Naive B cell (primary cell): ENCODE data around the gene STEAP2. TPM values are rescaled to one million over a fixed set of nuclear protein-coding genes. Genes with fewer than 3 reads are reported as not detected.

Experiments
- ATAC-seq, 2 donors: fragments of 150-1000 bp; cut with Tn5 transposase; 2 replicates each; pipeline ENCODE4 v1.10.0; 2021; ENCODE audit warnings: low read depth in 2 of 2, mild to moderate bottlenecking in 2 of 2, moderate library complexity in 2 of 2
- DNase-seq: peaks from one replicate; pipeline ENCODE4 v3.0.0; 2022
- H3K27ac Mint-ChIP-seq, 6 donors: one replicate each; pipeline ENCODE4 v1.8.0; 2020 to 2022; ENCODE audit warnings: mild to moderate bottlenecking in 6 of 6, mixed read lengths in 6 of 6, moderate library complexity in 5 of 6, inconsistent platforms in 2 of 6
- H3K27me3 Mint-ChIP-seq, 3 donors: one replicate each; pipeline ENCODE4 v1.8.0; 2021 to 2022; ENCODE audit warnings: mixed read lengths in 3 of 3, mild to moderate bottlenecking in 1 of 3
- H3K36me3 Mint-ChIP-seq, 2 donors: one replicate each; pipeline ENCODE4 v1.8.0; 2020 to 2022; ENCODE audit warnings: mixed read lengths in 2 of 2, inconsistent platforms in 1 of 2, mild to moderate bottlenecking in 1 of 2
- H3K4me1 Mint-ChIP-seq, 3 donors: one replicate each; pipeline ENCODE4 v1.8.0; 2020 to 2022; ENCODE audit warnings: mixed read lengths in 3 of 3, inconsistent platforms in 1 of 3, mild to moderate bottlenecking in 1 of 3, moderate library complexity in 1 of 3
- H3K4me3 Mint-ChIP-seq, 8 donors: one replicate each; pipeline ENCODE4 v1.8.0; 2020 to 2022; ENCODE audit warnings: mild to moderate bottlenecking in 8 of 8, mixed read lengths in 8 of 8, moderate library complexity in 8 of 8, inconsistent platforms in 2 of 8
- H3K9me3 Mint-ChIP-seq, 7 donors: one replicate each; pipeline ENCODE4 v1.8.0; 2020 to 2022; ENCODE audit warnings: mixed read lengths in 7 of 7, mild to moderate bottlenecking in 5 of 7, inconsistent platforms in 2 of 7, moderate library complexity in 1 of 7
- polyA plus RNA-seq, 6 donors: library from polyadenylated mRNA; unstranded; fragments of 300-500 nt; fragmentation: Illumina TruSeq; gene quantifications; one replicate each; pipeline ENCODE4 v1.2.3, GENCODE V29; 2021; ENCODE audit warnings: low read depth in 6 of 6

The STEAP2 gene
- polyA plus RNA-seq, 6 donors from 2014 or later = not detected

GRCh38 chr7:90270431-90271178 lies 59.1 kb downstream of the STEAP2 start:
- H3K9me3 Mint-ChIP-seq = no peaks in the 10 kb centered on the region
- no peak overlapping the region for H3K27ac Mint-ChIP-seq
- no peaks in the 10 kb centered on the region for H3K36me3 Mint-ChIP-seq
- H3K4me3 Mint-ChIP-seq = no peak overlapping the region
- H3K4me1 Mint-ChIP-seq = no peaks in the 10 kb centered on the region
- H3K27me3 Mint-ChIP-seq = peaks cover 8 to 17% (median 9%) of the 10 kb centered on the region in 3 donors
- ATAC-seq (no peak), DNase-seq (no peak)

GRCh38 chr7:90271753-90272152 lies 60.2 kb downstream of the STEAP2 start:
- Mint-ChIP-seq H3K27me3 (peaks cover 5 to 9% (median 8%) of the 10 kb centered on the region in 3 donors), H3K9me3 (no peaks in the 10 kb centered on the region), H3K4me3 (no peak overlapping the region), H3K4me1 (no peaks in the 10 kb centered on the region), H3K36me3 (no peaks in the 10 kb centered on the region), H3K27ac (no peak overlapping the region)
- ATAC-seq = no peak
- DNase-seq = no peak

- H3K4me1 Mint-ChIP-seq = no peaks in the 10 kb centered on the region
- H3K36me3 Mint-ChIP-seq = no peaks in the 10 kb centered on the region
- no peak for DNase-seq
- ATAC-seq = no peak
- peaks cover 4 to 9% (median 8%) of the 10 kb centered on the region in 3 donors for H3K27me3 Mint-ChIP-seq
- H3K9me3 Mint-ChIP-seq = no peaks in the 10 kb centered on the region
- H3K27ac Mint-ChIP-seq = no peak overlapping the region
- no peak overlapping the region for H3K4me3 Mint-ChIP-seq
Measured at GRCh38 chr7:90272242-90272641, 60.7 kb downstream of the STEAP2 start.

- Mint-ChIP-seq H3K9me3 (no peaks in the 10 kb centered on the region), H3K4me3 (no peak overlapping the region), H3K4me1 (no peaks in the 10 kb centered on the region), H3K27me3 (peaks cover 4 to 8% (median 8%) of the 10 kb centered on the region in 3 donors), H3K27ac (no peak overlapping the region), H3K36me3 (no peaks in the 10 kb centered on the region)
- DNase-seq (no peak), ATAC-seq (no peak)
Measured at GRCh38 chr7:90274161-90274560, 62.6 kb downstream of the STEAP2 start.

- ATAC-seq = no peak
Measured at GRCh38 chr7:90276033-90276728, 64.6 kb downstream of the STEAP2 start.

More at GRCh38 chr7:90276033-90276728, 64.6 kb downstream of the STEAP2 start:
- Mint-ChIP-seq H3K27ac (no peak overlapping the region), H3K27me3 (peaks cover 0 to 8% (median 0%) of the 10 kb centered on the region in 3 donors), H3K4me3 (no peak overlapping the region), H3K9me3 (no peaks in the 10 kb centered on the region), H3K36me3 (no peaks in the 10 kb centered on the region), H3K4me1 (no peaks in the 10 kb centered on the region)
- no peak for DNase-seq

Other genes starting within 250 kb of the STEAP2 start
- under 1 TPM in 1 of 6 donors, not detected in 5; 0.83 TPM for gene STEAP1, start 57.3 kb upstream of the STEAP2 start, polyA plus RNA-seq
- gene CFAP69, start 33.4 kb downstream of the STEAP2 start, polyA plus RNA-seq = not detected
- not detected for gene FAM237B, start 109.6 kb downstream of the STEAP2 start, polyA plus RNA-seq
- 10 to 100 TPM; 33.2 to 53.2 (median 47.9) TPM for gene GTPBP10, start 135.0 kb downstream of the STEAP2 start, polyA plus RNA-seq
- gene CLDN12, start 191.7 kb downstream of the STEAP2 start, polyA plus RNA-seq = 1 to 10 TPM in 1 of 6 donors, under 1 TPM in 4, not detected in 1; 0.35 to 1.5 (median 0.60) TPM